ENCODE data around the gene SLC44A1.

SLC44A1 gene

DNA sequence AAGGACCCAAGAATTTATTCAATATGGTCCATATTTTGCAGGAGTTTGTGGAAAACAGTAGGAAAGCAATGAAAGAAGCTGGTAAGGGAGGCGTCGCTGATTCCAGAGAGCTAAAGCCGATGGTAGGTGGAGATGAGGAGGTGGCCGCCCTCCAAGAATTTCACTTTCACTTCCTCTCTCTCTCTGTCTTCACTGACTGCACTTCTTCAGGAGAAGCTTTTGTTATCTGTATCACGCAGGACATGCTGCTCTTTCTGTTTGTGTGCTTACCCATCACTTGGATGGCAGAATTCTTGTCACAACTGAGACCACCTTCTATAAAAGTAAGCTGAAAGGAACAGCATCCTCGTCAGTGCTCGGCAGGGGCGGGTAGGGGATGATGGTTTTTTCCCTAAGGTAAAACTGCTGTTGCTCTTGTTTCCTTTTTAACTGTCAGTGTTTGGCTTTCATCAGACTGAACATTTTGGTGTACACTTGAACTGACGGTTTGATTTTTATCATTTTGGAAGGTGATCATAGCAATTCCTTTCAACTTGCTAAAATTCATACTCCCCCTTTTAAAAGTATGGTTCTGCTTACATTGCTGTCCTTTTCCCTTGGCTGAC lies 141.0 kb downstream of the SLC44A1 start:
- DNase-seq (ENCODE audit: low read depth in 1 of 2, low spot score in 1 of 2), result no peak

GRCh38 chr9:105389796-105390195 lies 145.3 kb downstream of the SLC44A1 start:
- DNase-seq (ENCODE audit: low read depth in 1 of 2, low spot score in 1 of 2), result no peak

DNA sequence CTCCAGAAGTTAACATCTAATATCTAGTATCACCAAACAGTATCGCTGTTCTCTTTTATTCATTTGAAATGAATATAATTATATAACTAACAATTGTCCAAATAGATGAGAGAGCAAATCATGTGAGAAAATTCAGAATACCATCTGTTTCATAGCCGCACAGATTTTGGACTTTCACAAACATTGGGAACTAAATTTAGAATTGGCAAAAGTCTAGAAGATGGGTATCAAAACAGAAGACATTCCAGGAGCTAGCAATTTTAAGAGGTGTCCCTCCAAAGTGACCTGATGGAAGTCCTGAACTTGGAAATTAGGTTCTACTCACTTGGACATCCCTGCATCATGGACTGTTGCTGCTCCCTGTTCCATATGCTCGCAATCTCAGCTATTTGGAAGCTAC lies 146.4 kb downstream of the SLC44A1 start:
- DNase-seq (ENCODE audit: low read depth in 1 of 2, low spot score in 1 of 2), result no peak

DNA sequence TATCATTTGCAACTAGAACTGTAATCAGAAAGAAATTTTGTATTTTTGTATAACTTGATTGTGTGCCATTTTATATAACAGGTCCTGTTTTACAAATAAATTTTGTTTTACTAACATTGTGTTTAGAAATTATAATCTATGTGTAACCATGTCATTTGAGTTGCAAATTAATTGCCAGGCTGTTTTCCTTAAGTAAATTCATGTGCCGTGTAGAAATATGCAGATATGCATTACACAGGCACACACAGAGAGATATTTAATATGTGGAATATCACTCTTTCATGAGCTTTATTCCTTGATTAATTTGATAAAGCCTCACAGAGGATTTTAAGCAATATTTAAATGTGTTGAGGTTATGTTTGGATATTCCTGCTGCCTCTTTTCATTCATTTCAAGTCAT lies 146.8 kb downstream of the SLC44A1 start:
- DNase-seq (ENCODE audit: low read depth in 1 of 2, low spot score in 1 of 2), result no peak

- no peak for DNase-seq (ENCODE audit: low read depth in 1 of 2, low spot score in 1 of 2)
Observed at GRCh38 chr9:105392531-105392930, 148.1 kb downstream of the SLC44A1 start.

DNA sequence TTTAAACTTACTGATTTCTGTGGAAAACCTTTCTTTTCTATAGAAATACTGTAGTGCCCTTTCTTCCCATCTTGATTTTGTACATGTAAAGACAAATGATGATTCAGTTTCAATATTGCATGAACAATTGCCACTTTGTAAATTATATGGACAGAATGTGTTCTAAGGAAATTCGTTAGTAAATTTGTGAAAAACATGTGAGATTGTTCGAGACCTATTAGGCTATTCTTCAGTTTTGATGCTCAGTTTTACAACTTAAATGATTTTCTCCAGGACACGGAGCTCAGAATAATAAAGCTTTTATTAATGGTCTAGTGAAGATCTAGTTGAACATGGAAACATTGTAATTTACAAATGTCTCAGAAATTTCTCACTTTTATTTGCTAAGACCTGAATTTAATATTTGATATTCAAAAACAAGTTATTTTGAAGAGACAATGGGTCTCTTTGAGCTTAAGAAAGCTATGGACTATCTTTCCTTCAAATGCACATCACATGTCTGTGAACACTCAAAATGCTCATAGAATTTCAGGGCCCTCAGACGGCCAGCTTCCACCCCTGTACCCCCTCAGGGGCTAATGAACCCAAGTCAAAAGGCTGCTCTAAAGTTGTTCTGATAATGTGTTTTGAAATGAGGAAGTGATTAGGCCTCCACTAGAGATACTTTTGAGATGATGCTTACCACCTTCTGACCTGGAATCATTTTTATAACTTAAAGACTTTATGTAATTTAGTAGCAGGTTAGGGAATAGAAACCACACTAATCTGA lies 149.3 kb downstream of the SLC44A1 start:
- DNase-seq (ENCODE audit: low read depth in 1 of 2, low spot score in 1 of 2), result no peak

DNA sequence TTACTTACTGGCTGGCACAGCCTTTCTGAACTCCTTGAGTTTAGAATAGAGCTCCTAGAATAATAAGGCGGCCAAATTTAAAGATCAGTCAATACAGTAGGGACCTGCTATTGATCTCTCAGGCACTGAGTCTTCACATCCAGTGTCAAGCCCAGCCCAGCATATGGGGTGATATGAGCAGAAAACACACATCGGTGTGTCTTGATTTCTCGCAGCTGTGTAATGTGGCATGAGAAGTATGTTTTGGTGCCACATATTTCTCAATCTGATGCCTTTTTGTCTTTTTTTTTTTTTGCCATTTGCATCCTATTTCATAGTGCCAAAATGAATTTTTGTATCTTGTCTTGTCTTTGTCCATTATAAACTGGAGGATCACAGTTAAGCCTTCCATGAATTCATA lies 152.0 kb downstream of the SLC44A1 start:
- DNase-seq (ENCODE audit: low read depth in 1 of 2, low spot score in 1 of 2), result no peak

GRCh38 chr9:105396901-105397300 lies 152.4 kb downstream of the SLC44A1 start:
- no peak for DNase-seq (ENCODE audit: low read depth in 1 of 2, low spot score in 1 of 2)

GRCh38 chr9:105399117-105399516 lies 154.7 kb downstream of the SLC44A1 start:
- DNase-seq (ENCODE audit: low read depth in 1 of 2, low spot score in 1 of 2), result no peak

DNA sequence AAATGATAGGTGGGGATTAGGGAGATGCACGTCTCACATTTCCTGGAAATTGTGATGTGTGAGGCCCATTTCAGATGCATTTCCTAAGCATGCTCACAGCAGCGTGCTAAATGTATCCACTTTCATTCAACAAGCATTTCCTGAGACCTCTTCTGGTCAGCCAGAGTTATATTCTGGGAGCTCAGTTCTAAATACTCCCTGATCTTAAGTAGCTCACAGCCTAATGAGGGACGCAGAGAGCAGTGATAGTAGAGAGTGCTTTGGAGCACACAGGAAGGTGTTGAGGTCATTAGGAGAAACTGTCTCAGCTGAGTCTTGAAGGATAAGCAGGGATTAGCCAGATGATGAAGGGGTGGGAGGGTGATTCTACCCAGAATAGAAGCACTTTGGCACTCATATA lies 157.2 kb downstream of the SLC44A1 start:
- no peak for DNase-seq (ENCODE audit: low read depth in 1 of 2, low spot score in 1 of 2)

- no peak for DNase-seq (ENCODE audit: low read depth in 1 of 2, low spot score in 1 of 2)
Observed at GRCh38 chr9:105403552-105404248, 159.2 kb downstream of the SLC44A1 start.

DNA sequence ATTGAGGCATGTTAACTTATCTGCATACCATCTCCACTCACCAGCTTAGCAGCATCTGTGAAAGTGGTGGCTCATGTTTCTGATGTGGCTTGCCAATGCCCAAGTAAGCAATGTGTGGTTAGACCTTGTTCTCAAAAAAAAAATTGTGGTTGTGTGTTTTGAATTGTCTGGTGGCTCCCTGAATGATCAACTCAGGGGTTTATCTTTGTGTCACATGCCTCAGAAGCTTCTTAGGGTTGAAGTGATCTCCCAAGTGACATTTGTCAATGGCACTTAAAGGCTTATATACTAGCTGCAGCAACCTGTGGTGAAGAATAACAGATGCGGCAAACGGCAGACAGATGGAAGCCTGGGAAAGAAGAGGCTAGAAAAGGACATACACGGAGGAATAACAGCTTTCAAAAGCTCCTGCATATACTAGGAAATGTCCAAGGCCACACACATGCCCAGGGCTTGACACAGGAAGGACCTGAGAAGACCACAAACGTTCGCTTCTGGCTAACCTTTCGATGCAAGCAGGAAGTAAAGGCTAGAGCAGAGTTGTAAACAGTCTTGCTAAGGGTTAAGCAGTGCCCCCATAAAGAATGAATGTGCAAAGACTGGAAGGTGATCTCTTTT lies 161.2 kb downstream of the SLC44A1 start:
- DNase-seq (ENCODE audit: low read depth in 1 of 2, low spot score in 1 of 2), result peak in 1 of 2 donors; percentile 3

GRCh38 chr9:105406369-105406768 lies 161.9 kb downstream of the SLC44A1 start:
- DNase-seq (ENCODE audit: low read depth in 1 of 2, low spot score in 1 of 2), result no peak

- no peak for DNase-seq (ENCODE audit: low read depth in 1 of 2, low spot score in 1 of 2)
Observed at GRCh38 chr9:105413525-105413924, 169.1 kb downstream of the SLC44A1 start.

GRCh38 chr9:105414947-105415661 lies 170.7 kb downstream of the SLC44A1 start:
- peak in 1 of 2 donors; percentile 27 for DNase-seq (ENCODE audit: low read depth in 1 of 2, low spot score in 1 of 2)

GRCh38 chr9:105415662-105415980 lies 171.2 kb downstream of the SLC44A1 start:
- DNase-seq (ENCODE audit: low read depth in 1 of 2, low spot score in 1 of 2), result no peak

- no peak for DNase-seq (ENCODE audit: low read depth in 1 of 2, low spot score in 1 of 2)
Observed at GRCh38 chr9:105416840-105417239, 172.4 kb downstream of the SLC44A1 start.

DNA sequence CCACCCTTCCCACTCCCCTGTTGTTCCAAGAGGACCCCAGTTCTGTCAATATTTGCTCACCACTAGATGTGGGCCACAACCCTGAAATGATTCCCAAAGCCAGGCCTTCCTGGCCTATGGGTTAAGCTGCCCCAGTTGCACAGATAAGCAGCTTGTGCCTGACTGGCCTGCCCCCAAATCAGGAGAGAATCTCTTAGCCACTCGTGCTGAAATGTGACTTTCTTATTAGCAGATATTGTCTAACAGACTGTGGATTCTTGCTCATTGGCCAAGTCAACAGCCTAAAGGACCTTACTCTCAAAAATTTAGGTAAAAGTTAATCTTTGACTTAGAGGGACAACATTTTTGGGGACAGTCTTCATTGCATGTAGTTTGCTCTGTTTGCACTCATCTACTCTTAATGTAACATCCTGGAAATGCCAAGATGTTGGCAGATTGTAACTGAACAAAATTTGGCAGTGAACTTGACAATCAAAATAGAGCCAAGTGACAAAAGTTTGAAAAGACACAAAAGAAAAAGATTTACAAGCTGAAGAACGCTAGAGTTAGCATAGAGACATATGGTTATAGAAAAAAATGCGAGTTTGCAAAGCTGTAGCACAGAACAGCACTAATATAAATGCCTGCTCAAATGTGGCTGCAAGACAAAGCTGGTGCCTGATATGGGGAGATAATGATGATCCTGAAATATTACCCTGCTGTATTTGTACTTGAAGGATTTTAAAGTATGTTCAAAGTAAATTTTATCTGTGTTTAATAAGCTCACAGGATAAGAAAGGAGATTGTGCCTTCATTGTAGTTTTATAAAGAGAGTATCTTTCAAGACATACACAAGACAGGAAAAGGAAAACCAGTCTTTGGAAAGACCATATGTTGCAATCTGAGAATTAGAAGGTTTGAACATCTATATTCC lies 174.4 kb downstream of the SLC44A1 start:
- no peak for DNase-seq (ENCODE audit: low read depth in 1 of 2, low spot score in 1 of 2)

GRCh38 chr9:105419816-105420597 lies 175.6 kb downstream of the SLC44A1 start:
- no peak for DNase-seq (ENCODE audit: low read depth in 1 of 2, low spot score in 1 of 2)

DNA sequence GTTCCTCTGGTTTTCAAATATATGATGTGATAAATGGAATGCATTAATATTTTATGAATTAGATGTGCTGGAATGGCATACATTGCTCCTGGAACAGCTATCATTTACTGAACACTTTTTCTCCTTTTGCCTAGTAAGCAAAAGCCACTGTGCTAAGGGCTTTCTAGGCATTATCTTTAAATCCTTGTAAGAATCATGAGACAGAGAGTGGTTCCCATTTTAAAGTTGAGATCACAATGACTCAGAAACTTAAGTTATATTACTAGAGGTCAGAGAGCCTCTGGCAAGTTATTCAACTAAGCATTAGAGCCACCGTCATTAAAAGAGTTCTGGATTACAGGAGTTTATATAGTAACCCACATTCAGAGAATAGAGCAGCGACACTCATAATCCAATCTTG lies 176.7 kb downstream of the SLC44A1 start:
- DNase-seq (ENCODE audit: low read depth in 1 of 2, low spot score in 1 of 2), result no peak

All from activated T-helper 1 cell treated with anti-CD3 and anti-CD28 coated beads, Interleukin-2, amount 50 U/mL, for 16 hours (primary cell).